IMR-90 (cell line): ENCODE data around the gene BEAN1. TPM values are rescaled to one million over a fixed set of nuclear protein-coding genes. Genes with fewer than 3 reads are reported as not detected.

Source experiments
- ATAC-seq: fragments of 200-7000 bp; cut with Tn5 transposase; 2 replicates; pipeline ENCODE4 v1.9.1; 2020; ENCODE audit warnings: low read depth, mild to moderate bottlenecking, moderate library complexity
- BruUV-seq: library from RNA; stranded (reverse); fragments of 400-500 nt; replicated peaks from 2 replicates; lab custom pipeline; 2021; lab: Mats Ljungman, UMichigan
- CTCF ChIA-PET: fragments of 300-600 bp; formaldehyde crosslinking; extraction: SDS; loops from one replicate; lab custom pipeline; 2021; ENCODE audit warnings: antibody characterized with exemption; lab: Yijun Ruan, JAX
- POLR2A ChIA-PET: fragments of 300-600 bp; sonication (Branson Sonifier 250); formaldehyde crosslinking; loops from one replicate; lab custom pipeline; 2022; ENCODE audit warnings: antibody characterized with exemption; ENCODE audit not compliant: unreplicated experiment; lab: Charles Lee
- DNase-seq: peaks from one replicate; pipeline ENCODE4 v3.0.0; 2013
- H2AFZ ChIP-seq: replicated peaks from 2 replicates; pipeline ENCODE3; 2013; ENCODE audit warnings: low read length, mild to moderate bottlenecking; ENCODE audit not compliant: poor library complexity
- H2AK5ac ChIP-seq: 2 replicates; pipeline ENCODE4 v1.6.1; 2013; ENCODE audit warnings: low read depth, low read length, inconsistent platforms
- H2AK9ac ChIP-seq: replicated peaks from 2 replicates; pipeline ENCODE3; 2013; ENCODE audit warnings: mild to moderate bottlenecking, low read depth, low read length, moderate library complexity; ENCODE audit not compliant: poor library complexity
- H2BK120ac ChIP-seq: 2 replicates; pipeline ENCODE4 v1.6.1; 2013; ENCODE audit warnings: low read depth, low read length, inconsistent platforms
- H2BK15ac ChIP-seq: 3 replicates; pipeline ENCODE4 v1.6.1; 2013; ENCODE audit warnings: low read depth, low read length, inconsistent platforms
- H2BK20ac ChIP-seq: 2 replicates; pipeline ENCODE4 v1.6.1; 2013; ENCODE audit warnings: low read depth, mild to moderate bottlenecking, inconsistent platforms, low read length, moderate library complexity
- H2BK5ac ChIP-seq: 2 replicates; pipeline ENCODE4 v1.6.1; 2013; ENCODE audit warnings: mild to moderate bottlenecking, low read depth, low read length, inconsistent platforms; ENCODE audit not compliant: poor library complexity, severe bottlenecking
- H3K14ac ChIP-seq: replicated peaks from 2 replicates; pipeline ENCODE4 v1.6.1; 2013; ENCODE audit warnings: low read depth, low read length, inconsistent platforms
- H3K18ac ChIP-seq: 2 replicates; pipeline ENCODE4 v1.6.1; 2013; ENCODE audit warnings: low read depth, low read length, control low read depth
- H3K23ac ChIP-seq: 2 replicates; pipeline ENCODE4 v1.6.1; 2013; ENCODE audit warnings: low read depth, low read length, inconsistent platforms
- H3K27ac ChIP-seq: 2 replicates; pipeline ENCODE4 v1.5.1; 2013; ENCODE audit warnings: mild to moderate bottlenecking, control low read depth, low read length; ENCODE audit not compliant: insufficient read depth
- H3K27me3 ChIP-seq: 2 replicates; pipeline ENCODE4 v1.6.1; 2013; ENCODE audit warnings: low read length; ENCODE audit not compliant: control insufficient read depth, insufficient read depth
- H3K36me3 ChIP-seq: 2 replicates; pipeline ENCODE4 v1.6.1; 2013; ENCODE audit warnings: low read length, mixed read lengths; ENCODE audit not compliant: control insufficient read depth, insufficient read depth
- H3K4ac ChIP-seq: 2 replicates; pipeline ENCODE4 v1.6.1; 2013; ENCODE audit warnings: low read depth, low read length, inconsistent platforms
- H3K4me1 ChIP-seq: 2 replicates; pipeline ENCODE4 v1.6.1; 2013; ENCODE audit warnings: low read length, mixed read lengths; ENCODE audit not compliant: control insufficient read depth, insufficient read depth
- H3K4me2 ChIP-seq: 2 replicates; pipeline ENCODE4 v1.6.1; 2013; ENCODE audit warnings: low read depth, mild to moderate bottlenecking, control low read depth, low read length, moderate library complexity
- H3K4me3 ChIP-seq: 2 replicates; pipeline ENCODE4 v1.5.1; 2013; ENCODE audit warnings: low read depth, mild to moderate bottlenecking, control low read depth, low read length, moderate library complexity; ENCODE audit not compliant: insufficient read depth
- H3K56ac ChIP-seq: 2 replicates; pipeline ENCODE4 v1.6.1; 2013; ENCODE audit warnings: low read length, inconsistent platforms; ENCODE audit not compliant: insufficient read depth; ENCODE audit errors: extremely low read depth
- H3K79me1 ChIP-seq, 2 experiments: 2 replicates each; pipeline ENCODE4 v1.6.1; 2013; ENCODE audit warnings: low read length in 2 of 2, inconsistent platforms in 1 of 2, low read depth in 1 of 2
- H3K9ac ChIP-seq: 2 replicates; pipeline ENCODE4 v1.6.1; 2013; ENCODE audit warnings: low read depth, low read length, control low read depth
- H3K9me1 ChIP-seq: 2 replicates; pipeline ENCODE4 v1.6.1; 2013; ENCODE audit warnings: low read length, inconsistent platforms; ENCODE audit not compliant: insufficient read depth
- H3K9me3 ChIP-seq: 2 replicates; pipeline ENCODE4 v1.6.1; 2013; ENCODE audit warnings: low read length; ENCODE audit not compliant: control insufficient read depth, insufficient read depth
- H4K20me1 ChIP-seq: 2 replicates; pipeline ENCODE4 v1.6.1; 2013; ENCODE audit warnings: low read length, inconsistent platforms; ENCODE audit not compliant: insufficient read depth
- H4K5ac ChIP-seq: 2 replicates; pipeline ENCODE4 v1.6.1; 2013; ENCODE audit warnings: mild to moderate bottlenecking, low read depth, low read length, control low read depth
- H4K8ac ChIP-seq, 2 experiments: 2 replicates each; pipeline ENCODE4 v1.6.1; 2013; ENCODE audit warnings: low read depth in 2 of 2, low read length in 2 of 2, control low read depth in 1 of 2, inconsistent platforms in 1 of 2
- H4K91ac ChIP-seq: 2 replicates; pipeline ENCODE4 v1.6.1; 2013; ENCODE audit warnings: low read depth, low read length, inconsistent platforms; ENCODE audit not compliant: insufficient read depth
- BHLHE40 ChIP-seq: fragments of 150-350 bp; IDR thresholded peaks from 2 replicates; pipeline ENCODE4 v1.6.1; 2016; ENCODE audit warnings: mild to moderate bottlenecking, low read depth, low read length
- MAFK ChIP-seq: IDR thresholded peaks from 2 replicates; pipeline ENCODE4 v1.6.1; 2012; ENCODE audit warnings: low read depth, low read length, improper control_type of control experiment
- MAZ ChIP-seq: IDR thresholded peaks from 2 replicates; pipeline ENCODE4 v1.6.1; 2012; ENCODE audit warnings: low read depth, mild to moderate bottlenecking, low read length, improper control_type of control experiment, moderate library complexity, borderline replicate concordance
- NFE2L2 ChIP-seq: fragments of 150-350 bp; IDR thresholded peaks from 2 replicates; pipeline ENCODE4 v1.6.1; 2016; ENCODE audit warnings: low read depth, mild to moderate bottlenecking, low read length
- RAD21 ChIP-seq: IDR thresholded peaks from 2 replicates; pipeline ENCODE4 v1.6.1; 2012; ENCODE audit warnings: low read length, improper control_type of control experiment
- RCOR1 ChIP-seq: IDR thresholded peaks from 2 replicates; pipeline ENCODE4 v1.6.1; 2012; ENCODE audit warnings: mild to moderate bottlenecking, low read length, improper control_type of control experiment; ENCODE audit not compliant: insufficient replicate concordance
- RFX5 ChIP-seq: IDR thresholded peaks from 2 replicates; pipeline ENCODE4 v1.8.0; 2012; ENCODE audit warnings: low read depth, mild to moderate bottlenecking, low read length, moderate library complexity
- SMC3 ChIP-seq: fragments of 150-350 bp; IDR thresholded peaks from 2 replicates; pipeline ENCODE4 v1.6.1; 2016; ENCODE audit warnings: low read depth, mild to moderate bottlenecking, antibody characterized with exemption, low read length, moderate library complexity
- USF2 ChIP-seq: fragments of 150-350 bp; IDR thresholded peaks from 2 replicates; pipeline ENCODE4 v1.6.1; 2017; ENCODE audit warnings: mild to moderate bottlenecking, antibody characterized with exemption, low read length, low read depth
- WGBS, 2 experiments: methylation state at CpG; one replicate each; pipeline versions ENCODE4 v1.1.5 to v1.1.7; 2013; ENCODE audit warnings: missing lambda C conversion rate in 2 of 2; ENCODE audit not compliant: insufficient read length in 1 of 2; ENCODE audit errors: extremely low coverage in 2 of 2; 5-methylcytosine and 5-hydroxymethylcytosine counted together
- dilution Hi-C: fragments of 300-500 bp; cut with HindIII; formaldehyde crosslinking; loops from one replicate; pipeline ENCODE4 v1.14.3; 2018; ENCODE audit warnings: low sequenced_read_pairs; ENCODE audit not compliant: unreplicated experiment
- in situ Hi-C: fragments of 300-500 bp; cut with MboI; formaldehyde crosslinking; loops from 3 replicates; pipeline ENCODE4 v1.14.3; 2019; ENCODE audit warnings: low sequenced_read_pairs, inconsistent platforms, mixed read lengths
- intact Hi-C: fragments of 100-400 bp; cut with micrococcal nuclease; formaldehyde crosslinking; loops from 2 replicates; pipeline ENCODE4 v1.10.0; 2022
- polyA plus RNA-seq, 3 experiments: library from polyadenylated mRNA; depleted of rRNA; stranded (reverse); fragments of >200 nt; gene quantifications; 2 replicates each; pipeline ENCODE4 v1.2.3, GENCODE V29; 2012; ENCODE audit warnings: low replicate concordance in 1 of 3
- total RNA-seq: library from RNA; depleted of rRNA; stranded (reverse); fragments of >200 nt; gene quantifications from 2 replicates; pipeline ENCODE4 v1.2.3, GENCODE V29; 2012
- TF ChIP-seq, protein P1 (sequence below): conservative IDR thresholded peaks from 2 replicates; pipeline ENCODE4 v1.5.1; 2012; ENCODE audit warnings: mild to moderate bottlenecking, low read depth, low read length, improper control_type of control experiment

Gene BEAN1
- total and polyA plus RNA-seq, 2 of the 4 experiments (the other 2 are of a cell fraction): not detected

GRCh38 chr16:66486199-66486772, 59.2 kb downstream of the BEAN1 start:
- in situ Hi-C loops: loop anchor here (5.0 kb wide), 1 partner anchor 79 kb away; no protein-coding TSS in a partner anchor
- Histone ChIP-seq H2BK20ac (no peak overlapping the region), H3K18ac (no peak overlapping the region), H3K23ac (no peak overlapping the region), H3K9me1 (0 out of 2 replicates have a peak, but pooled peaks cover 3% of the 10 kb centered on the region), H2AK9ac (no peak overlapping the region), H3K27me3 (no peaks in the 10 kb centered on the region), H4K91ac (no peak overlapping the region), H3K4me1 (peaks cover 11% of the 10 kb centered on the region; the same call in 1 of the 2 replicates), H2AFZ (no peak overlapping the region), H3K4me2 (no peak overlapping the region), H3K56ac (no peak overlapping the region), H4K5ac (no peak overlapping the region), H2BK120ac (no peak overlapping the region), H2BK5ac (no peak overlapping the region), H3K79me1 (no peaks in the 10 kb centered on the region), H4K8ac (no peak overlapping the region), H3K9me3 (0 out of 2 replicates have a peak, but pooled peaks cover 3% of the 10 kb centered on the region), H4K20me1 (no peaks in the 10 kb centered on the region), H3K27ac (no peak overlapping the region), H2AK5ac (no peak overlapping the region), H3K14ac (no peak overlapping the region), H3K4me3 (no peak overlapping the region), H3K36me3 (no peaks in the 10 kb centered on the region), H3K9ac (no peak overlapping the region; the same call in 1 of the 2 replicates), H3K4ac (peak overlapping the region; percentile 17; the same call in 1 of the 2 replicates), H2BK15ac (no peak overlapping the region)
- 100% methylated on average over 3 of the region's 12 CpGs; no CpG with 5 or more reads in 1 of the 2 experiments for WGBS, 2 experiments
- dilution Hi-C loops: no loop called here
- ATAC-seq: no peak
- intact Hi-C loops: no loop called here
- TF ChIP-seq MAFK (no peak), RFX5 (no peak), BHLHE40 (no peak), SMC3 (no peak), RAD21 (no peak), USF2 (no peak), MAZ (no peak), RCOR1 (no peak), NFE2L2 (no peak)
- TF ChIP-seq, protein P1, sequence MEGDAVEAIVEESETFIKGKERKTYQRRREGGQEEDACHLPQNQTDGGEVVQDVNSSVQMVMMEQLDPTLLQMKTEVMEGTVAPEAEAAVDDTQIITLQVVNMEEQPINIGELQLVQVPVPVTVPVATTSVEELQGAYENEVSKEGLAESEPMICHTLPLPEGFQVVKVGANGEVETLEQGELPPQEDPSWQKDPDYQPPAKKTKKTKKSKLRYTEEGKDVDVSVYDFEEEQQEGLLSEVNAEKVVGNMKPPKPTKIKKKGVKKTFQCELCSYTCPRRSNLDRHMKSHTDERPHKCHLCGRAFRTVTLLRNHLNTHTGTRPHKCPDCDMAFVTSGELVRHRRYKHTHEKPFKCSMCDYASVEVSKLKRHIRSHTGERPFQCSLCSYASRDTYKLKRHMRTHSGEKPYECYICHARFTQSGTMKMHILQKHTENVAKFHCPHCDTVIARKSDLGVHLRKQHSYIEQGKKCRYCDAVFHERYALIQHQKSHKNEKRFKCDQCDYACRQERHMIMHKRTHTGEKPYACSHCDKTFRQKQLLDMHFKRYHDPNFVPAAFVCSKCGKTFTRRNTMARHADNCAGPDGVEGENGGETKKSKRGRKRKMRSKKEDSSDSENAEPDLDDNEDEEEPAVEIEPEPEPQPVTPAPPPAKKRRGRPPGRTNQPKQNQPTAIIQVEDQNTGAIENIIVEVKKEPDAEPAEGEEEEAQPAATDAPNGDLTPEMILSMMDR: no peak
- no TSS peak for BruUV-seq
- ChIA-PET CTCF (no interaction called here), POLR2A (no interaction called here)
- DNase-seq: no peak
